Choroid plexus epithelial cell (primary cell): Measurements from ENCODE around the gene CALML4.
A peak's percentile ranks its signal among the peaks of the same experiment; 100 is the strongest.

Source experiments
- DNase-seq: peaks from one replicate; pipeline ENCODE4 v3.0.0-alpha.2; 2010; ENCODE audit warnings: low read depth
- H3K4me3 ChIP-seq: 2 replicates; pipeline ENCODE4 v1.5.1; 2011; ENCODE audit warnings: low read depth, mild to moderate bottlenecking, control low read depth, low read length, moderate library complexity
- CTCF ChIP-seq: conservative IDR thresholded peaks from 2 replicates; pipeline ENCODE4 v1.5.1; 2011; ENCODE audit warnings: low read depth, mild to moderate bottlenecking, control low read depth, inconsistent platforms, low read length, moderate library complexity

CALML4 gene

GRCh38 chr15:68201153-68201878, 3.8 kb downstream of the CALML4 start:
- no peak for TF ChIP-seq CTCF
- peak; percentile 23 for DNase-seq
- no peak overlapping the region for H3K4me3 ChIP-seq

- TF ChIP-seq CTCF: peak; percentile 15
- DNase-seq: peak; percentile 14
- H3K4me3 ChIP-seq: no peak overlapping the region
Observed at GRCh38 chr15:68200016-68200861, 4.9 kb downstream of the CALML4 start.

GRCh38 chr15:68199340-68199739, 5.8 kb downstream of the CALML4 start:
- no peak overlapping the region for H3K4me3 ChIP-seq
- DNase-seq: no peak
- no peak for TF ChIP-seq CTCF

GRCh38 chr15:68197661-68198437, 7.3 kb downstream of the CALML4 start:
- H3K4me3 ChIP-seq: no peak overlapping the region
- DNase-seq: no peak
- TF ChIP-seq CTCF: no peak

- no peak for TF ChIP-seq CTCF
- no peak overlapping the region for H3K4me3 ChIP-seq
- no peak for DNase-seq
Observed at GRCh38 chr15:68197170-68197492, 8.0 kb downstream of the CALML4 start.

GRCh38 chr15:68196445-68197169, 8.5 kb downstream of the CALML4 start:
- TF ChIP-seq CTCF: no peak
- H3K4me3 ChIP-seq: no peak overlapping the region
- DNase-seq: no peak
